DMS53 treated with DMSO at 0.1 percent for 48 hours (cell line): Measurements from ENCODE around the gene FASTK.

Source experiments
- DNase-seq: peaks from one replicate; lab custom pipeline; 2025; ENCODE audit not compliant: unreplicated experiment; lab: John Stamatoyannopoulos, UW

The FASTK gene

DNA sequence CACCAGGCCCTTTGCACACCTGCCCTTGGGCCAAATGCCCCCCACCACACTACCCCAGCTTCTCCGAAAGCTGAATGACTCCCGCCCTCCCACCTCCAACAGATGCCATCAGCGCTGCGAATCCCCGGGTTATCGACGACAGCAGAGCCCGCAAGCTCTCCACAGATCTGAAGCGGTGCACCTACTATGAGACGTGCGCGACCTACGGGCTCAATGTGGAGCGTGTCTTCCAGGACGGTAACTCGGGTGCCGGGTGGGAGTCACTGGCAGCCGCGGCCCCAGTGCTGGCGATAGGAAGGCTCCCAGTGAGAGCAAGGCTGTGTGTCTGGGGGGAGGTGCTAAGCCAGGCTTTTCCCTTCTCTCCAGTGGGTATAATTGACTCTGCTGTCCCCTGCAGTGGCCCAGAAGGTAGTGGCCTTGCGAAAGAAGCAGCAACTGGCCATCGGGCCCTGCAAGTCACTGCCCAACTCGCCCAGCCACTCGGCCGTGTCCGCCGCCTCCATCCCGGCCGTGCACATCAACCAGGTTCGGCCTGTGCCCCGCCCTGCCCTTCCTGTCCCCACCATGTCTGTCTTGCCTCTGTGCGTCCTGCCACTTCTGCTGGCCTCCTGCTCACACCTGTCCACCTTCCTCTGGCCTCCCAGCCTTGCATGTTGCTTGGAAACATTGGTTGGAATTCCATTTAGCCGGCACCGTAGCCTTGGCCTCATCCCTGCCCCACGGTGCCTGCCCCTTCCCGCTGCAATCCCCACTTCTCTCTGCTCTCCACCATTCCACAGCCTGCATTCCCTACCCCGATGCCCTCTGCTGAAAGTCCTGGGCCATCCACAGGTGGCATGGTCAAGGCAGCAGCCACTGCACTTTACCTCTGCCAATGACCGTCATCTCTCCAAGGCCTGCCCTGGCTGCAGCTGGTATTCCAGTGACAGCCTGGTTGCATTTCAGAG, 37.8 kb upstream of the FASTK start:
- no peak for DNase-seq

DNA sequence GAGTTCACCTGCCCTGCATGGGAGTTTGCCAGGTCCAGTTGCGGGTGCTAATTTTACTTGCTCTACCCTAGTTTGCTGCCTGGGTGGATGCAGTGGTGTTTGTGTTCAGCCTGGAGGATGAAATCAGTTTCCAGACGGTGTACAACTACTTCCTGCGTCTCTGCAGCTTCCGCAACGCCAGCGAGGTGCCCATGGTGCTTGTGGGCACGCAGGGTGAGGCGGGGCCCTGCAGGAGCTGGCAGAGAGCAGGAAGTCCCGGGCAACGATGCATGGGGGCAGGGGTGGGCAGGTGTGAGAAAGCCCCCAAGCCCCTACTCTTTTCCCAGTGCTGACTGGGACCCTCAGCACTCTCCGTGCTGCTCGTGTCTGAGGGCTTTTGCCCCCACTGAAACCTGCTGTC, 37.0 kb upstream of the FASTK start:
- no peak for DNase-seq

DNA sequence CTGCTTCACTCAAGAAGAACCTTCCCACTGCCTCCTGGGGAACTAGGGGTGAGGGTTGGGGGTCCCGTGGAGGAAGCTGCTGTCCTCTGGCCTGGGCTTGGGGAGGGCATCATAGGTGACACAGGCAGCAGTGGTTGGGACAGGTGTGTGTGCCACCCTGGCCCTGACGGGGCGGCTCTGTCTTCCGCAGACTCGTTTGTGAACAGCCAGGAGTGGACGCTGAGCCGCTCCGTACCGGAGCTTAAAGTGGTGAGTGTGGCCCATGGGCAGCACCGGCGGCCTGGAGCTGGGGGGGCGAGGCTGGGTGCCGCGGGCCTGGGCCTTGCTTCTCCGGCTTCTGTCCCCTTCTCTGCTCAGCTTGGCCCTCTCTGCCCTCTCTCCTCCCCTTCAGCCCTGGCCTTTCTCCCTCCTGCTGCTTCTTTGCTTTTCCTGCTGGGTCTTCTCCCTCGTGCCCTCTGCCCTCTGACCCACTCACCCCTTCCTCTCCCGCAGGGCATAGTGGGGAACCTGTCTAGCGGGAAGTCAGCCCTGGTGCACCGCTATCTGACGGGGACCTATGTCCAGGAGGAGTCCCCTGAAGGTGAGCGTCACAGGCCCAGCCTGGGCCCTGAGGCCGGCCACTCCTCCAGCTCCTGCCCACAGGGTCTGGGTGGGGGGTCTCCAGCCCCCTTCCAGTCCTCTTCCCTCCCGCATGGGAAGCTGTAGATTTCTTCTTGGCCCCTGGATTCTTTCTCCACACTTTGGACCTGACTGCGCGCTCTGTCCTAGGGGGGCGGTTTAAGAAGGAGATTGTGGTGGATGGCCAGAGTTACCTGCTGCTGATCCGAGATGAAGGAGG, 36.2 kb upstream of the FASTK start:
- no peak for DNase-seq

DNA sequence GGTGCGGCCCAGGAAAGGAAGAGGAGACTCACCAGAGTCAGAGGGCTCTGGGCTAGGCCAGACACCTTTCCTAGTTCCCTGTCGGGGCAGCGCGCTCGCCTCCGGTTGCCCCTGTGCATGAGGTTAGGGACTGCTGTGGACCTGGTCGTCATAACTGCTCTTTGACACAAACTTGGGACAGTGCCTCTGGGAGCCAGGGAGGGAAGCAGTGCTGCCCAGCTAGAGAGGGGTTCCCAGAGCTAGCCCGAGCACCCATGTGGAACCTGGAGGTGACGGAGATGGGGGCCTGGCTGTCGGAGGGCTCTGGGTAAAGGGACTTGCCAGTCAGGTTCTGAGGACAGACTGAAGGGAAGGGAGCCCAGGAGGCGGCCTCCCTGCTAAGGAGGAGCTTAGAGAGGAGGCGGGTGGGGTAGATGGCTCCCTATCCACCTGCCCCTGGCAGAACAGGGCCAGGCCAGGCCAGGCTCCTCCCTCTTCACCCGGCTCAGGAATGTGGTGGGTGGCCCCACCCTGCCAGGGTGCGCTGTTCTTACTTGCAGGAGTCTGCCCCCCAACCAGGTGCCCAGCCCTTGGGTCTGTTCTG, 35.3 kb upstream of the FASTK start:
- no peak for DNase-seq

DNA sequence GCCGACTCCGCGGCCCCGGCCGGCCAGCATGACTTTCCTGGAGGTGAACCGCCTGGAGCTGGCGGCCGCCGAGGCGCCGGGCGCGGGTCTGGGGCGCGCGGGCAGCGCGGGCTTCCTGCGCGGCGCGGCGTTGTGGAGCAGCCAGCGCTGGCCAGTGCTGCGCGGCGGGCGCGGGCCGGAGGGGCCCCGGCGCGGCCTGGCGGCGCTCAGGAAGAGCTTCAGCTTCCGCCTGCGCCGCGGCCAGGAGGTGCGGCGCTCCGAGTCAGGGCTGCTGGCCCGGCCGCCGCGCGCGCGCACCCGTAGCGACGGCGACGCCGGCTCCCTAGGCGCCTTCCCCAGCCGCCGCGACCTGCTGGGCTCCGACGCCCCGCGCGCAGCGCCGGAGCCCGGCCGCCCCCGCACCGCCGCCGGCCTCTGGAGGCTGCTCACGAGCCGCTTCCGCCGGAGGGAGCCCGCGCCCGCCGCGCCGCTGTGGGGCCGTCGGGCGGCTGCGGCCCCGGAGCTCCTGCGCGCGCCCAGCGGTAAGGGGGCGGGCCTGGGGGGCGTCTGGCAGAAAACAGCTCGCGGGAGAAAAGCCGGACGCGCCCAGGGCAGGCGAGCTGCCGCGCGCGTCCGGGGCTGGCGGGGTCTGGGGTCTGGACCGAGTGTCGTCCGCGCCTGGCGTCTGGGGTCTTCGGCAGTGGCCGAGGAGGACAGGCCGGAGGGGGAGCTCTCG, 34.7 kb upstream of the FASTK start:
- DNase-seq: no peak

DNA sequence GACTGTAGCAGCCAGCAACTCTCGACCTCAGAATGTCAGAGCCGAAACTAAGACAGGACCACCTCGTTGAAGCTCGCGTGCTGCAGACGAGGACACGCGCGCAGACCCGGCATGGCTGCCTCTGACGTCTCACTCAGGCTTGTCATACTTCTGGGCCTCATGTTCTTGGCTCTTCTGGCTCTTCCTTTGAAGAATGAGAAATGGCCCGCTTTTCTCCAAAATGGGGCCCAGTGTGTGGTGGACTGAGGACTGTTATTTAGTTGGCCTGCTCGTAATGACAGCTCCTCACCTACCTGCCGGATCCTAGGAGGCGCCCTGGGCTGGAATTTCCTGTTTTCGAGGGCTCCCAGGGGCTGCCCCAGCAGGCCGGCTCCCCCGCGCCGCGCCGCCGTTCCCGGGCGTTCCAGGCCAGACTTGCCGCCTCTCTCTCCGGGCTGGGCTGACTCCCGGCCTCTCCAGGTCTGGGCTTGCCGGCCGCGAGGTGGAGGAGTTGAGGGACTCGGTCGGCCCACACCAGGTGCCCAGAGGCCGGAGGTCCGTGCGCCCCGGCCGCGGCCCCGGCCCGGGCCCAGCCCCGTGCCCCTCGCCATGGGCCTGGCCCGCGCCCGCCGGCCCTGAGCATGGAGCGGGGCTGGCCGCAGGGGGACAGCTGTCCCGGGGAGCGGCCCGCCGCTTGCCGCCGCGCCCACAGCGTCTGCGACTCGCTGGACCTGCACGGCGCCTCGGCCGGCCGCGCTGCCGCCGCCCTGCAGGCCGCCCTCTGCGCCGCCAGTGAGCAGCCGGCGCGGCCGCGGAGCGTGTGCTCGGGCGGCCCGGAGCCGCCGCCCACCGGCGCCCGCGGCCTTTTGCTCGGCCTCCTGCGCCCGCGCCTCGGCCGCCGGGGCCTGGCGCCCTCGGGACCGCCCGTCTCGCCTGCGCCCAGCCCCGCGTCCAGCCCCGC, 33.8 kb upstream of the FASTK start:
- DNase-seq: no peak

DNA sequence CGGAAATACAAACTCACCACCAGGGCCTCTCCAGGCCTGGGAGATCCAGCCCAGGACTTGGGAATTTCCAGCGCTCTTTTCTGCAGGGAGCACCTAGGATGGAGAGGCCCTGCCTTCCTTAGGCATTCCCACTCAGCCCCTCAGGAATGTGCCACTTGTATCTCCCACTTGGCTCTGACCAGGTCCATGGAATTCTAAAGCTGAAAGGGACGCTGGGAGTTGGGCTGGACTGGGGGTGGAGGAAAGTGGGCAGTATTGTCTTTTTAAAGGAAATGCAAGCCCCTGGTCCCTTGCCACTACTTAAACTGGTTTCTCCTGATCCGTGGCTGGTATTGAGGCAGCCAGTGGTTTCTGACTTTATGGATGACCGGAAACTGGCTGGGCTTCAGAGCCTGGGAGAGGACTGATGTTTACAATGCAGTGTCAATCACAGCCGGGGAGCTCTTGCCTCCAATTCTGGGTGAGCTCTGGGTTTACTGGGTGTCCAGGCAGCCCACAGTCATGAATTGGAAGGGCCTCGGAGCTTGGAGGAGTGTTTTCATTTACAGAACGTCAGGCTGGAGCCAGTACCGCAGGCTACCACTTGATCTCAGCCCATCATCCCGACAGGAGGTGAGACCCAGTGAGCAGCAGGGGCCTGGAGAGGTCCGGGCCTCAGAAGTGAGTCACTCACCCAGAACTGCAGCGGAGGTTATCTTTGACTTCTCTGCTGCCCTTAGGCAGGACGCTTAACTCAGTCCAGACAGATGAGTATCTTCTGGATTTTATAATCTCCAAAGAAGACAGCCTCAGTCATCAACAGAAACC, 32.9 kb upstream of the FASTK start:
- DNase-seq: no peak

DNA sequence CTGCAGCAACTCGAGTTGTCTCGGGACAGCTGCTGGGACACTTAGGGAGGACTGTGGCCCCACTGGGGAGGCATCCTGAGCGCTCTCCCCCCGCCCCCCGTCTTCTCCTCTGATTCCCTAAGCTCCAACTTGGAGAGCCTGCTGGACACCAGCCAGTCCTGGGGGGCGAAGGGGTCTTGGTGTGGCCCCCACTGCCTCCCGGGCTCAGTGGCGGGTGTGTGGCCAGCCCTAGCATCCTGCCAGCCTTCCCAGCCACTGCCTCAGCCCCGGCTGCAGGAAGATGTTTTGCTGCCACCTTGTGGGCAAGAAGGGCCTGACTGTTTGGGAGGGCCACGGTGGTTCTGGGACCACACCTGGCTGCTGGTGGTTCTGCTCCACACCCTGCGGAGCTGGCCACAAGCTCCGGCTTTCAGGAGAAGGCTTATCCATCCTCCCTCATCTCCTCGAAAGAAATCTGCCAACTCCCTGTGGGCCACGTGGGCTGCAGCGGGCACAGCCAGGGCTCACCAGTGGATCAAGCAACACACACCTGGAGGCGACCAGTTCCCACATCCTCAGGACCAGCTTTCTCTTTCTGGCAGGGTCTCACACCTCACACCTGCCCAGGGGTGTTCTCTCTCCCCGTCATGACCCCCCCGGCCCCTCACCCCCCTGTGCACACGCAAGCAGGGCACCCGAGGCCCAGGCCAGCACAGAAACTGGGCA, 30.5 kb upstream of the FASTK start:
- DNase-seq: peak; percentile 66

DNA sequence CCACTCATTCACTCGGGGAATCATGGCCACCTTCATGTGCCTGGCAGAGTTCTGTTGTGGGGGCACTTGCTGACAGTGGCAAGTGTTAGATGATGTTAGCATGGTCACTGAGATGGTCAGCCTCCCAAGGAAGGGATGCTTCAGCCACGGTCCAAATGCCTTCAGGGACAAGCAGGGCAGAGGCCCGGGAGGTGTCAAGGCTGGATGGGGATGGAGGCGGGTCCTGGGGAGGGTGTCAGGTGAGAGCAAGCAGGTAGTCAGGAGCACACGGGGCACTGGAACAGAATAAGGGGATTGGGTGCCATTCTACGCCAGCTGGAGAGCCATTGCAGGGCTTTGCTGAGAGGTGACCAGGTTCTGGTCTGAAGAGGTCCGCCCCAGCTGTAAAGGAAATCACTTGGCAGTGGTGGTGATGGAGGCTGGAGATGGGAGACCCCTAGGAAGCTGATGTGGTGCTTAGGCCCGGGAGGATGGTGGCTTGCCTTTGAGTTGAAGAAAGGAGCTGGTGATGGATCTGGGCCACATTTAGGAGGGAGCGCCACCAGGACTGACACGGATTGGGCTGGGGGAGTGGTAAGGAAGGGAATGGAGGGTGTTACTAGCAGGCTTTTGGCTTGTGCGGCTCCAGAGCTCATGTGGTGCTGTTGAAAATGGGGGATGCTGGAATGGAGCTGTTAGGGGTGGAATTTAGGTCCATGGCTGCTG, 29.8 kb upstream of the FASTK start:
- no peak for DNase-seq

DNA sequence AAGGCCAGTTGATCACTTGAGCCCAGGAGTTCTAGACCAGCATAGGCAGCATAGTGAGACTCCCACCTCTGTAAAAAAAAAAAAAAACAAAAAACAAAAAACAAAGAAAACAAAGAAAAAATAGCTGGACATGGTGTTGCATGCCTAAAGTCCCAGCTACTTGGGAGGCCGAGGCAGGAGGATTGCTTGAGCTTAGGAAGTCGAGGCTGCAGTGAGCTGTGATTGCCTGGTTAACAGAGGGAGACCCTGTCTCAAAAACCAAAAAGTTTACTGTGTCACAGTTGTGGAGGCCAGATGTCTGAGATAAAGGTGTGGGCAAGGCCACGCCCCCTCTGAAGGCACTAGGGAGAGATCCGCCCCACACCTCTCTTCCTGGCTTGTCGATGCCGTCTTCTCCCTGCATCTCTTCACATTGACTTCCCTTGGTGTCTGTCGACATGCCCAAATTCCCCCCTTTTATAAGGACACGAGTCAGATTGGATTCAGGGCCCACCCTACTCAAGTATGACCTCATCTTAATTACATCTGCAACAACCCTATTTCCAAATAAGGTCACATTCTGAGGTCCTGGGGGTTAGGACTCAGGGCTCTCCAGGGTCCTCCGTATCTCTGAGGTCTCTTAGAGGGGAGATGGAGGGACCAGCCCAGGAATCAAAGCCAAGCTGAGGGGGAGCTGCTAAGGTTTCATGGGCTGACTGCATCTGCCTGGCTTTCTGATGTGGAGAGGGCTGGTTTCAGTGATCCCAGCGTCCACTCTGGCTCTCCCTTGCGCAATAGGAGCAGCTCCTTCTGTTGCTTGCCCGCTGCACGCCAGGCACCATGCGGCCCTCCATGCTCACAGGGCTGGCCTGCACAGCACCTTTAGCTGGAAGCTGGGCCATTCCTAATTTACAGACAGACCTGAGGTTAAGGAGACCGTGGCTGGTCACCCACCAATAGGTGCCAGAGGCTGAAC, 28.8 kb upstream of the FASTK start:
- DNase-seq: no peak

DNA sequence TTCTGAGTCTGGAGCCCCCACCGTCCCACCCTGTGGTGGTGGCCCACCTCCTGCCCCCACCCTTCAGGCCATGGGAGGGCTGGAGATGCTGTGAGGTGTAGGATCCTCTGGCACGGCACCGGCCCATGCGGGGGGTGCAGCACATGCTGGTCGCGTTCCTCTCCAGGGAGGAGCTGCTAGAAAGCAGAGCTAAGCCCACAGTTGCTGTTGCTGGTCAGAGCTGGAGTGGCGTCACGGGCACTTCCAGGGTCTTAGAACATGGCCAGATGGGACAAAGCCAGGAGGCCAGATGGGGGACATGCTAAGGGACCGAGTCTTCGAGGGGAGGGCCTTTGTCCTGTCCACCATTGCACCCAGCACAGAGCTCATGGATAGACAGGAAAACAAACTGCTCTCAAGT, 27.3 kb upstream of the FASTK start:
- no peak for DNase-seq

DNA sequence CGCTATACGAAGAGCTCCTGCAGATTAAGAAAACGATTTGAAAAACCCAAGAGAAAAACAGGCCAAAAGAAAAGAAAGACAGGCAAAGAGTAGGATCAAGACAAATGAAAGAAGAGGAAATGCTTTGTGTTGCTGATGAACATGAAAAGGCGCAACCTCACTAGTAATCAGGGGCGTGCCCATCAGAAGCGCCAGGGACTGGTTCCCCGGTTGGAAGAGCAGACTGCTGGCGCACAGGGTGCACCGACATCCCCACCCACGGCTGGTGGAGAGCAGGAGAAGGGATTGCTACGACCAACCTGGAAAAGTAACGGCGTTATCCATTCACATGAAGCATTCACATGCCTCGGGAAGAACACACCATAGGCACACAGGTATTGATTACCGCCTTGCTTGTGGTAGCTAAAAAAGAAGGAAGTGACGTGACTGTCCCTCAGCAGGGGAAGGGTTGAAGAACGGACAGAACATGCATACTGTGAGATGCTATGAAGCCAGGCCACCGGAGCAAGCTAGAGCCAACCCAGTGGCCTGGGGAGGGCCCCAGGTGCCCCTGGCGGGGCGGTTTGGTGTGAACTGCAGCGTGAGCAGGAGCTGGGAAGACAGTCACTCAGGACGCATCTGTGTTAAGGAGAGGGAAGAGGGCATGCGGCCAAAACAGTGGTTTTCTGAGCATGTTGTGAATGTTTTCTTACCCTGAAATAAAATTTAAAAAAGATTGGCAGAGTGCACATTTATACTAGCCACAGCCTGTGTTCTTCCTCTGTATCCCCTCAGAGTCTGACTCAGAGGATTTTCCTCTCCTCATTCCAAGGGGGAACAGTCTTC, 24.0 kb upstream of the FASTK start:
- no peak for DNase-seq

DNA sequence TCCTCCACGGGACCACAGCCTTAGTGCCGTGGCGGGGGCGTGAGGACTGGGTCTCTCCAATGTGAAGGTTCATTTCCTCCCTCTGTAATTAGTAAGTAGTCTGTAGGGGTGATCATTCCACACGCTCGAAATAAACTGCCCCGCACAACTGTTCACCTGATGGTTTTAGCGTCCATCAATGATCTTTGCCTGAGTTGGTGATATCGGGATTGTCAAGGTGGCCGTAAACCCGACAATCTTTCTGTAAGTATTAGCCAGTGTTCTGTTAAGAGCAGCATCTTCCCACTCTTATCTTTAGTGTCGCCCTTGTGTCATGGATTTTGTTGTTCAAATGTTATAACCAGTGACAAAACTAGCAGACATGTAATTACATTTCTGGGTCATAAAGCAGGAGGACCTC, 23.4 kb upstream of the FASTK start:
- DNase-seq: no peak

DNA sequence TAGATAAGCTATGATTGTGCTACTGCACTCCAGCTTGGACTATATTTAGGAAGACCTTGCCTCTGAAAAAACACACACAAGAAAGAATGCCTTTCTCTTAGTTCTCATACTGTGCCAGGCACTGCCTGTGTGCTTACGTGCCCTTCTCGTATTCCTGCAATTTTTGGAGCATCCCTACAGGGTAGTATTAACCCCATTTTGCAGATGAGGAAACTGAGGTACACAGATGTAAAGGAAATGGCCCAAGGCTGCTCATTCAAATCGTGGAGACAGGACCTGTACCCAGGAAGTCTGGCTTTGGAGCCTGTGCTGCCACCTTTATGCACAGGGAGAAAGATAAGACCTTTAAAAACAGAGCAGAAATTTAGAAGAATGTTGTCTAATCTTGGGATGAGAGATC, 22.4 kb upstream of the FASTK start:
- no peak for DNase-seq

DNA sequence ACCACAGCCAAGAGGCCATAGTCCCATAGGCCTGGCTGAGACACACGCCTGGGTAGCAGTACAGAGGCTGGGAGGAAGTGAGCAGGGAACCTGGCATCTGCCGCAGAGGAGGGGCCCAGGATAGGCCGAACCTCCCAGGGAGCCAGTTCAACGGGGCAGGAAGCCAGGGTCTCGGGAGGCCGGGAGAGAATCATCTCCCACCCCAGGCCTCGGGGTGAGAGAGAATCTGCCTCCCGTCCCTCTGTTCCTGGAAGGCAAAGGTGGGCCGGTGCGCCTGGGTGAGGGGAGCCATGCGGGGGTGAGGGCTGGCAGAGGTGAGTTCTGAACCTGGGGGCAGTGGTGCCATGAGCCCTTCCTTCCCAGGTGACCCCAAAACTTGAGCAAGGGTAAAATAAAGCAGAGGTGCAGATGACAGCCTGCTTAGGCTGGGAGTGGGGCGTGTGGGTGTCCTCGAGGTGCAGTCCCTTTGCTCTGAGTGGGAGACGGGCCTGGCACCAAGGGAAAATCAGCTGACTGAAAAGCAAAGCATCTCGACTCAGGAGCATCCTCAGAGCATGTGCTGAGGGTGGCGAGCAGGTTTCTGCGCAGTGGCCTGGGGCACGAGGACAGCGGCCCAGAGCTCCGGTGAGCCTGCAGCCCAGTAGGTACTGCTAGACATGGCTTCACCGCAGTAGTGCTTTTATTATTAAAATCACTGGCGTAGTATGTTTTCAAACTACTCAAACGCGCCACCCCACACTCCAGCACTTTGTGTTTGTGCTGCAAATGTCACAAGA, 21.2 kb upstream of the FASTK start:
- DNase-seq: no peak
